Measurements from ENCODE around the gene FRYL.

DNA sequence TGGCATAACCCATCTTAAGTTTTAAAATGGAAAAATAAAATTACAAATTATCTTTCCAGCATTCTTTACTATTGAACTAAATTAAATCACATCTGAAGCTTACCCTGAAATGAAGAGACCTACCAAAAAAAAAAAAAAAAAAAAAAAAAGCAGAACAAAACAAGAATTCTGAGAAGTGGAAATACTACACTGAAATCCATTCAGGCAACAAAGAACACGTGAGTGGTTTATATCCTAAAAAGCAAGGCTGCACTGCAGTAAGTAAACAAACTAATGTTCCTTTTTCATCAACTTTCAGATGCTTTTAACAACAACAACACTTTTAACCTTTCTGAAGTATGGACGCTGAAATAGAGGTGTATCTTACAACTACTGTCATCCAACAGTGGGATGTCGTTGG is 7.5 kb downstream of the FRYL start:
- TF ChIP-seq, protein P1, sequence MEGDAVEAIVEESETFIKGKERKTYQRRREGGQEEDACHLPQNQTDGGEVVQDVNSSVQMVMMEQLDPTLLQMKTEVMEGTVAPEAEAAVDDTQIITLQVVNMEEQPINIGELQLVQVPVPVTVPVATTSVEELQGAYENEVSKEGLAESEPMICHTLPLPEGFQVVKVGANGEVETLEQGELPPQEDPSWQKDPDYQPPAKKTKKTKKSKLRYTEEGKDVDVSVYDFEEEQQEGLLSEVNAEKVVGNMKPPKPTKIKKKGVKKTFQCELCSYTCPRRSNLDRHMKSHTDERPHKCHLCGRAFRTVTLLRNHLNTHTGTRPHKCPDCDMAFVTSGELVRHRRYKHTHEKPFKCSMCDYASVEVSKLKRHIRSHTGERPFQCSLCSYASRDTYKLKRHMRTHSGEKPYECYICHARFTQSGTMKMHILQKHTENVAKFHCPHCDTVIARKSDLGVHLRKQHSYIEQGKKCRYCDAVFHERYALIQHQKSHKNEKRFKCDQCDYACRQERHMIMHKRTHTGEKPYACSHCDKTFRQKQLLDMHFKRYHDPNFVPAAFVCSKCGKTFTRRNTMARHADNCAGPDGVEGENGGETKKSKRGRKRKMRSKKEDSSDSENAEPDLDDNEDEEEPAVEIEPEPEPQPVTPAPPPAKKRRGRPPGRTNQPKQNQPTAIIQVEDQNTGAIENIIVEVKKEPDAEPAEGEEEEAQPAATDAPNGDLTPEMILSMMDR (conservative IDR thresholded peaks at IDR 0.05; ENCODE audit: low read length): no peak
- no peak for TF ChIP-seq EZH2phosphoT487 (IDR thresholded peaks at IDR 0.05; ENCODE audit: borderline replicate concordance)

Data from Loucy (cell line).